Liver (tissue), 9 donors: ENCODE data around the gene SUPT5H. TPM values are rescaled to one million over a fixed set of nuclear protein-coding genes. Genes with fewer than 3 reads are reported as not detected.

Experiments
- DNase-seq: peaks from one replicate; pipeline ENCODE4 v3.0.0-alpha.2; 2017; ENCODE audit warnings: low spot score
- H3K27ac ChIP-seq, 2 donors: one replicate each; pipeline ENCODE4 v1.7.0; 2013; ENCODE audit warnings: inconsistent platforms in 2 of 2, low read length in 2 of 2, control low read depth in 1 of 2, low read depth in 1 of 2, mild to moderate bottlenecking in 1 of 2
- H3K27me3 ChIP-seq, 4 donors: one replicate each; pipeline versions ENCODE4 v1.6.1 to v1.7.0; 2013; ENCODE audit warnings: low read length in 3 of 4, inconsistent platforms in 1 of 4, mild to moderate bottlenecking in 1 of 4, moderate library complexity in 1 of 4; ENCODE audit not compliant: control insufficient read depth in 4 of 4, insufficient read depth in 4 of 4
- H3K36me3 ChIP-seq, 4 donors: one replicate each; pipeline versions ENCODE4 v1.6.1 to v1.7.0; 2013; ENCODE audit warnings: low read length in 3 of 4, mild to moderate bottlenecking in 3 of 4, low read depth in 1 of 4, moderate library complexity in 1 of 4; ENCODE audit not compliant: control insufficient read depth in 4 of 4, insufficient read depth in 3 of 4
- H3K4me1 ChIP-seq, 4 donors: one replicate each; pipeline versions ENCODE4 v1.6.1 to v1.7.0; 2013; ENCODE audit warnings: low read length in 3 of 4, mild to moderate bottlenecking in 3 of 4, moderate library complexity in 1 of 4; ENCODE audit not compliant: control insufficient read depth in 4 of 4, insufficient read depth in 4 of 4
- H3K4me3 ChIP-seq, 3 donors: one replicate each; pipeline versions ENCODE4 v1.6.1 to v1.7.0; 2013; ENCODE audit warnings: low read length in 3 of 3, control low read depth in 1 of 3, low read depth in 1 of 3, mild to moderate bottlenecking in 1 of 3
- H3K9ac ChIP-seq, 2 donors: one replicate each; pipeline ENCODE4 v1.7.0; 2013; ENCODE audit warnings: low read length in 2 of 2, mild to moderate bottlenecking in 2 of 2, moderate library complexity in 2 of 2, control low read depth in 1 of 2, low read depth in 1 of 2
- H3K9me3 ChIP-seq, 4 donors: one replicate each; pipeline versions ENCODE4 v1.6.1 to v1.7.0; 2013; ENCODE audit warnings: low read length in 3 of 4; ENCODE audit not compliant: control insufficient read depth in 4 of 4
- EGR1 ChIP-seq, 2 donors: IDR thresholded peaks; 2 replicates each; pipeline ENCODE4 v1.6.1; 2016 to 2018; ENCODE audit warnings: antibody characterized with exemption in 2 of 2, low read depth in 2 of 2
- FOXA1 ChIP-seq: IDR thresholded peaks from 2 replicates; pipeline ENCODE4 v1.6.1; 2016; ENCODE audit warnings: antibody characterized with exemption
- FOXA2 ChIP-seq: IDR thresholded peaks from 2 replicates; pipeline ENCODE4 v1.6.1; 2016; ENCODE audit warnings: antibody characterized with exemption
- GABPA ChIP-seq, 2 donors: IDR thresholded peaks in 1 of 2; conservative IDR thresholded peaks in 1 of 2; 2 replicates each; pipeline ENCODE4 v1.6.1; 2016; ENCODE audit warnings: antibody characterized with exemption in 2 of 2, mild to moderate bottlenecking in 1 of 2, moderate library complexity in 1 of 2
- HNF4A ChIP-seq, 2 donors: conservative IDR thresholded peaks; 2 replicates each; pipeline ENCODE4 v1.6.1; 2016; ENCODE audit warnings: antibody characterized with exemption in 2 of 2, mild to moderate bottlenecking in 2 of 2
- HNF4G ChIP-seq: IDR thresholded peaks from 2 replicates; pipeline ENCODE4 v1.6.1; 2016; ENCODE audit warnings: antibody characterized with exemption
- JUND ChIP-seq, 2 donors: IDR thresholded peaks; 2 replicates each; pipeline ENCODE4 v1.6.1; 2016; ENCODE audit warnings: antibody characterized with exemption in 2 of 2
- NR2F2 ChIP-seq: IDR thresholded peaks from 2 replicates; pipeline ENCODE4 v1.6.1; 2016; ENCODE audit warnings: antibody characterized with exemption
- RAD21 ChIP-seq, 2 donors: IDR thresholded peaks; 2 replicates each; pipeline ENCODE4 v1.6.1; 2016; ENCODE audit warnings: antibody characterized with exemption in 2 of 2, mild to moderate bottlenecking in 2 of 2
- RXRA ChIP-seq, 2 donors: IDR thresholded peaks; 2 replicates each; pipeline ENCODE4 v1.6.1; 2017 to 2018; ENCODE audit warnings: antibody characterized with exemption in 2 of 2, mild to moderate bottlenecking in 1 of 2
- SP1 ChIP-seq: IDR thresholded peaks from 2 replicates; pipeline ENCODE4 v1.6.1; 2018; ENCODE audit warnings: antibody characterized with exemption, mild to moderate bottlenecking
- TAF1 ChIP-seq: conservative IDR thresholded peaks from 2 replicates; pipeline ENCODE4 v1.6.1; 2016; ENCODE audit warnings: antibody characterized with exemption, mild to moderate bottlenecking
- YY1 ChIP-seq: IDR thresholded peaks from 2 replicates; pipeline ENCODE4 v1.6.1; 2016; ENCODE audit warnings: antibody characterized with exemption, mild to moderate bottlenecking
- WGBS: extraction: QIAGEN DNeasy Blood & Tissue Kit; methylation state at CpG from one replicate; pipeline ENCODE4 v1.1.7; 2013; 5-methylcytosine and 5-hydroxymethylcytosine counted together
- polyA plus RNA-seq, 2 donors: library from polyadenylated mRNA; stranded (reverse) in 1 of 2; unstranded in 1 of 2; fragments of 200-250 nt in 1 of 2; fragments of >200 nt in 1 of 2; fragmentation: Nextera tagmentation in 1 of 2; extraction: Ambion mirVana in 1 of 2; gene quantifications; one replicate each; pipeline versions ENCODE4 v1.2.1 to v1.2.3, GENCODE V29; 2013 to 2015
- total RNA-seq, 2 donors: library from RNA; depleted of rRNA; stranded (reverse); fragments of >200 nt; gene quantifications; one replicate each; pipeline ENCODE4 v1.2.3, GENCODE V29; 2014
- TF ChIP-seq, protein P1 (sequence below): IDR thresholded peaks from 2 replicates; pipeline ENCODE4 v1.6.1; 2016; ENCODE audit warnings: antibody characterized with exemption
- TF ChIP-seq, protein P2 (sequence below): IDR thresholded peaks from 2 replicates; pipeline ENCODE4 v1.6.1; 2016; ENCODE audit warnings: antibody characterized with exemption
- TF ChIP-seq, protein P3 (sequence below): IDR thresholded peaks from 2 replicates; pipeline ENCODE4 v1.6.1; 2016; ENCODE audit warnings: antibody characterized with exemption
- TF ChIP-seq, protein P4 (sequence below): fragments of 150-350 bp; IDR thresholded peaks from 2 replicates; pipeline ENCODE4 v1.5.1; 2017; ENCODE audit warnings: improper control_type of control experiment, low read depth, low read length; ENCODE audit not compliant: missing input control
- TF ChIP-seq, protein P5 (sequence below): IDR thresholded peaks from 2 replicates; pipeline ENCODE4 v1.6.1; 2016; ENCODE audit warnings: antibody characterized with exemption, mild to moderate bottlenecking
- donor health status: healthy.
- donor health status: healthy.
- donor health status: healthy.
- donor health status: healthy.
- donor health status: healthy.

SUPT5H gene
- total and polyA plus RNA-seq, 4 donors, result 19.3 to 52.5 (median 45.2) TPM

DNA sequence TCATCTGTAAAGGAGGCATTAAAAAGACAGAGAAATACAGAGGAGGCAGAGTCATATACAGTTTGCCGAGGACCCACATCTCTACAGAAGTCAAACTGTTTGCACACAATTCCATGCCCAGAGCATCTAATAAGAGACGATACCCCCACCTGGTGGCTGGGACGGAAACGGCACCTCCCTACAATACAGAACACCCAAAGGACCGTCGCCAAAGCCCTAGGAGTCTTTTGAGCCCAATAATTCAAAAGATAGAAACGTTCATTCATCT, 33.6 kb upstream of the SUPT5H start:
- H3K9ac ChIP-seq, result peak overlapping the region in 1 of 2 donors; percentile 98
- DNase-seq, result peak; percentile 89
- H3K4me3 ChIP-seq, result peak overlapping the region in 2 of 3 donors; percentile 80 to 94
- H3K9me3 ChIP-seq, result no peaks in the 10 kb centered on the region
- no peak for TF ChIP-seq GABPA (IDR thresholded peaks at IDR 0.05 in 1 of 2, conservative IDR thresholded peaks at IDR 0.05 in 1 of 2)
- no peak for TF ChIP-seq SP1
- no peak for TF ChIP-seq NR2F2
- TF ChIP-seq, protein P1, sequence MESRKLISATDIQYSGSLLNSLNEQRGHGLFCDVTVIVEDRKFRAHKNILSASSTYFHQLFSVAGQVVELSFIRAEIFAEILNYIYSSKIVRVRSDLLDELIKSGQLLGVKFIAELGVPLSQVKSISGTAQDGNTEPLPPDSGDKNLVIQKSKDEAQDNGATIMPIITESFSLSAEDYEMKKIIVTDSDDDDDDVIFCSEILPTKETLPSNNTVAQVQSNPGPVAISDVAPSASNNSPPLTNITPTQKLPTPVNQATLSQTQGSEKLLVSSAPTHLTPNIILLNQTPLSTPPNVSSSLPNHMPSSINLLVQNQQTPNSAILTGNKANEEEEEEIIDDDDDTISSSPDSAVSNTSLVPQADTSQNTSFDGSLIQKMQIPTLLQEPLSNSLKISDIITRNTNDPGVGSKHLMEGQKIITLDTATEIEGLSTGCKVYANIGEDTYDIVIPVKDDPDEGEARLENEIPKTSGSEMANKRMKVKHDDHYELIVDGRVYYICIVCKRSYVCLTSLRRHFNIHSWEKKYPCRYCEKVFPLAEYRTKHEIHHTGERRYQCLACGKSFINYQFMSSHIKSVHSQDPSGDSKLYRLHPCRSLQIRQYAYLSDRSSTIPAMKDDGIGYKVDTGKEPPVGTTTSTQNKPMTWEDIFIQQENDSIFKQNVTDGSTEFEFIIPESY, result no peak
- TF ChIP-seq, protein P2, sequence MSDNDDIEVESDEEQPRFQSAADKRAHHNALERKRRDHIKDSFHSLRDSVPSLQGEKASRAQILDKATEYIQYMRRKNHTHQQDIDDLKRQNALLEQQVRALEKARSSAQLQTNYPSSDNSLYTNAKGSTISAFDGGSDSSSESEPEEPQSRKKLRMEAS, result no peak
- TF ChIP-seq, protein P3, sequence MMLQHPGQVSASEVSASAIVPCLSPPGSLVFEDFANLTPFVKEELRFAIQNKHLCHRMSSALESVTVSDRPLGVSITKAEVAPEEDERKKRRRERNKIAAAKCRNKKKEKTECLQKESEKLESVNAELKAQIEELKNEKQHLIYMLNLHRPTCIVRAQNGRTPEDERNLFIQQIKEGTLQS, result no peak
- no peak for TF ChIP-seq HNF4A (conservative IDR thresholded peaks at IDR 0.05)
- TF ChIP-seq FOXA1, result no peak
- TF ChIP-seq RAD21 (IDR thresholded peaks at IDR 0.05), result peak; percentile 95 to 96
- no peak for TF ChIP-seq YY1
- TF ChIP-seq TAF1, result no peak
- TF ChIP-seq, protein P4, sequence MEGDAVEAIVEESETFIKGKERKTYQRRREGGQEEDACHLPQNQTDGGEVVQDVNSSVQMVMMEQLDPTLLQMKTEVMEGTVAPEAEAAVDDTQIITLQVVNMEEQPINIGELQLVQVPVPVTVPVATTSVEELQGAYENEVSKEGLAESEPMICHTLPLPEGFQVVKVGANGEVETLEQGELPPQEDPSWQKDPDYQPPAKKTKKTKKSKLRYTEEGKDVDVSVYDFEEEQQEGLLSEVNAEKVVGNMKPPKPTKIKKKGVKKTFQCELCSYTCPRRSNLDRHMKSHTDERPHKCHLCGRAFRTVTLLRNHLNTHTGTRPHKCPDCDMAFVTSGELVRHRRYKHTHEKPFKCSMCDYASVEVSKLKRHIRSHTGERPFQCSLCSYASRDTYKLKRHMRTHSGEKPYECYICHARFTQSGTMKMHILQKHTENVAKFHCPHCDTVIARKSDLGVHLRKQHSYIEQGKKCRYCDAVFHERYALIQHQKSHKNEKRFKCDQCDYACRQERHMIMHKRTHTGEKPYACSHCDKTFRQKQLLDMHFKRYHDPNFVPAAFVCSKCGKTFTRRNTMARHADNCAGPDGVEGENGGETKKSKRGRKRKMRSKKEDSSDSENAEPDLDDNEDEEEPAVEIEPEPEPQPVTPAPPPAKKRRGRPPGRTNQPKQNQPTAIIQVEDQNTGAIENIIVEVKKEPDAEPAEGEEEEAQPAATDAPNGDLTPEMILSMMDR, result peak; percentile 98
- TF ChIP-seq HNF4G, result no peak
- no peak for TF ChIP-seq EGR1 (IDR thresholded peaks at IDR 0.05; ENCODE audit: low read depth in 2 of 2)
- TF ChIP-seq JUND (IDR thresholded peaks at IDR 0.05), result peak in 1 of 2 donors; percentile 71
- no peak for TF ChIP-seq FOXA2
- TF ChIP-seq, protein P5, sequence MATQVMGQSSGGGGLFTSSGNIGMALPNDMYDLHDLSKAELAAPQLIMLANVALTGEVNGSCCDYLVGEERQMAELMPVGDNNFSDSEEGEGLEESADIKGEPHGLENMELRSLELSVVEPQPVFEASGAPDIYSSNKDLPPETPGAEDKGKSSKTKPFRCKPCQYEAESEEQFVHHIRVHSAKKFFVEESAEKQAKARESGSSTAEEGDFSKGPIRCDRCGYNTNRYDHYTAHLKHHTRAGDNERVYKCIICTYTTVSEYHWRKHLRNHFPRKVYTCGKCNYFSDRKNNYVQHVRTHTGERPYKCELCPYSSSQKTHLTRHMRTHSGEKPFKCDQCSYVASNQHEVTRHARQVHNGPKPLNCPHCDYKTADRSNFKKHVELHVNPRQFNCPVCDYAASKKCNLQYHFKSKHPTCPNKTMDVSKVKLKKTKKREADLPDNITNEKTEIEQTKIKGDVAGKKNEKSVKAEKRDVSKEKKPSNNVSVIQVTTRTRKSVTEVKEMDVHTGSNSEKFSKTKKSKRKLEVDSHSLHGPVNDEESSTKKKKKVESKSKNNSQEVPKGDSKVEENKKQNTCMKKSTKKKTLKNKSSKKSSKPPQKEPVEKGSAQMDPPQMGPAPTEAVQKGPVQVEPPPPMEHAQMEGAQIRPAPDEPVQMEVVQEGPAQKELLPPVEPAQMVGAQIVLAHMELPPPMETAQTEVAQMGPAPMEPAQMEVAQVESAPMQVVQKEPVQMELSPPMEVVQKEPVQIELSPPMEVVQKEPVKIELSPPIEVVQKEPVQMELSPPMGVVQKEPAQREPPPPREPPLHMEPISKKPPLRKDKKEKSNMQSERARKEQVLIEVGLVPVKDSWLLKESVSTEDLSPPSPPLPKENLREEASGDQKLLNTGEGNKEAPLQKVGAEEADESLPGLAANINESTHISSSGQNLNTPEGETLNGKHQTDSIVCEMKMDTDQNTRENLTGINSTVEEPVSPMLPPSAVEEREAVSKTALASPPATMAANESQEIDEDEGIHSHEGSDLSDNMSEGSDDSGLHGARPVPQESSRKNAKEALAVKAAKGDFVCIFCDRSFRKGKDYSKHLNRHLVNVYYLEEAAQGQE, result no peak
- TF ChIP-seq RXRA (IDR thresholded peaks at IDR 0.05), result no peak
- WGBS, result 0% methylated on average over 7 of the region's 7 CpGs
- peak overlapping the region; percentile 89 to 98 for H3K27ac ChIP-seq
- no peaks in the 10 kb centered on the region for H3K27me3 ChIP-seq
- peaks cover 5 to 32% (median 11%) of the 10 kb centered on the region in 4 donors for H3K4me1 ChIP-seq
- peaks cover 0 to 9% (median 0%) of the 10 kb centered on the region in 4 donors for H3K36me3 ChIP-seq
